Fibroblast of mammary gland (primary cell): ENCODE data around the gene CCL24.

Experiments
- DNase-seq: peaks from one replicate; pipeline ENCODE4 v3.0.0-alpha.2; 2010; ENCODE audit warnings: low read depth
- H3K4me3 ChIP-seq: 2 replicates; pipeline ENCODE4 v1.5.1; 2011; ENCODE audit warnings: low read depth, mild to moderate bottlenecking, low read length, moderate library complexity; ENCODE audit not compliant: control insufficient read depth
- CTCF ChIP-seq: conservative IDR thresholded peaks from 2 replicates; pipeline ENCODE4 v1.5.1; 2011; ENCODE audit warnings: low read depth, low read length, inconsistent platforms; ENCODE audit not compliant: control insufficient read depth, insufficient read depth

CCL24 gene

GRCh38 chr7:75809396-75809795 is 4.2 kb downstream of the CCL24 start:
- no peak overlapping the region for H3K4me3 ChIP-seq
- no peak for DNase-seq
- TF ChIP-seq CTCF: no peak

DNA sequence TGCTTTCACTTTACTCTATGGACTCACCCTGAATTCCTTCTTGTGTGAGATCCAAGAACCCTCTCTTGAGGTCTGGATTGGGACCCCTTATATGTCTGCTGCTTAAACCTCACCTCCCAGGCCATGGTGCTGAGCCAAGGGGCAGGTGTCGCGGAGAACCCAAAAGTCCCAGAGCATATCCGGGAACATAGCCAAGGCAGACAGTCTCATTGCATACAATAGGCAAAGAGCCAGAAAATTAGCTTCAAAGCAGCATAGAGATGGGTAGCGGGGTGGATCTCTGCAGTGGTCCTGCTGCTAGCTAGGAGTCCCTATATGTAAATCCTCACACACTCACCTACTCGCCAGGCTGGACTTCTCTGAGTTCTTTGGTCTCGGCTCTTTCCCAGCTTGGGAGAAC is 5.5 kb downstream of the CCL24 start:
- no peak for DNase-seq
- no peak for TF ChIP-seq CTCF
- H3K4me3 ChIP-seq: no peak overlapping the region

DNA sequence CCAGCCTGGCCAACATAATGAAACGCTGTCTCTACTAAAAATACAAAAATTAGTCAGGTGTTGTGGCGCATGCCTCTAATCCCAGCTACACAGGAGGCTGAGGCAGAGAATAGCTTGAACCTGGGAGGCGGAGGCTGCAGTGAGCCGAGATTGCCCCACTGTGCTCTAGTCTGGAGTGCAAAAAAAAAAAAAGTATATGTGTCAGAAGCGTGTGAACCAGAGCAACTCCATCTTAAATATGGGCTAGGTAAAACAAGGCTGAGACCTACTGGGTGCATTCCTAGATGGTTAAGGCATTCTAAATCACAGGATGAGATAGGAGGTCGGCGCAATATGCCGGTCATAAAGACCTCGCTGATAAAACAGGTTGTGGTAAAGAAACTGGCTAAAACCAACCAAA is 6.2 kb downstream of the CCL24 start:
- H3K4me3 ChIP-seq: no peak overlapping the region
- no peak for DNase-seq
- TF ChIP-seq CTCF: no peak

- no peak overlapping the region for H3K4me3 ChIP-seq
- TF ChIP-seq CTCF: no peak
- DNase-seq: no peak
These were observed 6.9 kb downstream of the CCL24 start for GRCh38 chr7:75806560-75807307.

DNA sequence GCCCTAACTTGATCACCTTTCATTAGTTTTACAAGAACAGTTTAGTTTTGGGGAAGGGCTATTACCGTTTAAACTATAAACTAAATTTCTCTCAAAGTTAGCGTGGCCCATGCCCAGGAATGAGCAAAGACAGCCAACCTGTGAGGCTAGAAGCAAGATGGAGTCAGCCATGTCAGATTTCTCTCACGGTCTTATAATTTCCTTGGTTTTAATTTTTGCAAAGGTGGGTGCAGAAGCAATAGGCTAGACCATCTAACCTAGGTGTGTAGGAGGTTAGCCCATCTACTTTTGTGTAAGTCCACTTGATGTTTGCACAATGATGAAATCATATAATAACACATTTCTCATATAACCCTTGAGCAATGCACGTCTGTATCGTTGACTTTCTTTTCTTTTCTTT is 8.9 kb downstream of the CCL24 start:
- DNase-seq: no peak
- TF ChIP-seq CTCF: no peak

GRCh38 chr7:75804004-75804403 is 9.6 kb downstream of the CCL24 start:
- TF ChIP-seq CTCF: no peak
- H3K4me3 ChIP-seq: no peak overlapping the region
- no peak for DNase-seq

More for the DNA sequence above, 8.9 kb downstream of the CCL24 start:
- no peak overlapping the region for H3K4me3 ChIP-seq

DNA sequence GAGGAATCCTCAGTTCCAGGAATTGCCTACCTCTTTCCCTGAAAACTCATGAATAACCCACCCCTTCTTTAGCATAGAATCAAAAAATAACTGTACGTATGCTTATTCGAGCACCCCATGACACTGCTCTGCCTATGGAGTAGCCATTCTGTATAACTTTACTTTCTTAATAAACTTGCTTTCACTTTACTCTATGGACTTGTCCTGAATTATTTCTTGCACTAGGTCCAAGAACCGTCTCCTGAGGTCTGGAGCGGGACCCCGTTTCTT is 11.1 kb downstream of the CCL24 start:
- no peak for DNase-seq
- no peak for TF ChIP-seq CTCF
- no peak overlapping the region for H3K4me3 ChIP-seq
